ENCODE results near the gene DNAI2.

Gene DNAI2

GRCh38 chr17:74325743-74326379 is 51.8 kb downstream of the DNAI2 start, which contains the start of gene KIF19:
Gene KIF19, plus strand, starts transcription at chr17:74326226. Its CDS starts 124 bp downstream, at chr17:74326350.
- no peak for TF ChIP-seq EP300 (IDR thresholded peaks at IDR 0.05; ENCODE audit: borderline replicate concordance)
- TF ChIP-seq CREB1 (IDR thresholded peaks at IDR 0.05; ENCODE audit: low read depth): no peak
- TF ChIP-seq, protein P1, sequence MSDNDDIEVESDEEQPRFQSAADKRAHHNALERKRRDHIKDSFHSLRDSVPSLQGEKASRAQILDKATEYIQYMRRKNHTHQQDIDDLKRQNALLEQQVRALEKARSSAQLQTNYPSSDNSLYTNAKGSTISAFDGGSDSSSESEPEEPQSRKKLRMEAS (IDR thresholded peaks at IDR 0.05): no peak
- TF ChIP-seq TAF1 (IDR thresholded peaks at IDR 0.05; ENCODE audit: low read depth): no peak
- TF ChIP-seq TCF12 (IDR thresholded peaks at IDR 0.05; ENCODE audit: low read depth): no peak
- TF ChIP-seq EGR1 (IDR thresholded peaks at IDR 0.05): no peak
- 0 out of 2 replicates have a peak, but pooled peaks have one; percentile 40 for TF ChIP-seq ZBTB7A (IDR thresholded peaks at IDR 0.05; ENCODE audit: low read depth)
- TF ChIP-seq YY1 (IDR thresholded peaks at IDR 0.05; ENCODE audit: low read depth): no peak

- TF ChIP-seq TAF1 (IDR thresholded peaks at IDR 0.05; ENCODE audit: low read depth): no peak
- no peak for TF ChIP-seq YY1 (IDR thresholded peaks at IDR 0.05; ENCODE audit: low read depth)
- TF ChIP-seq USF1 (IDR thresholded peaks at IDR 0.05): no peak
- no peak for TF ChIP-seq RAD21 (IDR thresholded peaks at IDR 0.05; ENCODE audit: low read depth)
- TF ChIP-seq TEAD4 (IDR thresholded peaks at IDR 0.05): no peak
- TF ChIP-seq EP300 (IDR thresholded peaks at IDR 0.05; ENCODE audit: borderline replicate concordance): no peak
- TF ChIP-seq NFIC (IDR thresholded peaks at IDR 0.05): no peak
- no peak for TF ChIP-seq CREB1 (IDR thresholded peaks at IDR 0.05; ENCODE audit: low read depth)
- no peak for TF ChIP-seq CEBPB (IDR thresholded peaks at IDR 0.05)
- TF ChIP-seq, protein P1 (IDR thresholded peaks at IDR 0.05): no peak
- TF ChIP-seq ZBTB7A (IDR thresholded peaks at IDR 0.05; ENCODE audit: low read depth): no peak
Measured at GRCh38 chr17:74326506-74326905, 52.5 kb downstream of the DNAI2 start.

- TF ChIP-seq, protein P2, sequence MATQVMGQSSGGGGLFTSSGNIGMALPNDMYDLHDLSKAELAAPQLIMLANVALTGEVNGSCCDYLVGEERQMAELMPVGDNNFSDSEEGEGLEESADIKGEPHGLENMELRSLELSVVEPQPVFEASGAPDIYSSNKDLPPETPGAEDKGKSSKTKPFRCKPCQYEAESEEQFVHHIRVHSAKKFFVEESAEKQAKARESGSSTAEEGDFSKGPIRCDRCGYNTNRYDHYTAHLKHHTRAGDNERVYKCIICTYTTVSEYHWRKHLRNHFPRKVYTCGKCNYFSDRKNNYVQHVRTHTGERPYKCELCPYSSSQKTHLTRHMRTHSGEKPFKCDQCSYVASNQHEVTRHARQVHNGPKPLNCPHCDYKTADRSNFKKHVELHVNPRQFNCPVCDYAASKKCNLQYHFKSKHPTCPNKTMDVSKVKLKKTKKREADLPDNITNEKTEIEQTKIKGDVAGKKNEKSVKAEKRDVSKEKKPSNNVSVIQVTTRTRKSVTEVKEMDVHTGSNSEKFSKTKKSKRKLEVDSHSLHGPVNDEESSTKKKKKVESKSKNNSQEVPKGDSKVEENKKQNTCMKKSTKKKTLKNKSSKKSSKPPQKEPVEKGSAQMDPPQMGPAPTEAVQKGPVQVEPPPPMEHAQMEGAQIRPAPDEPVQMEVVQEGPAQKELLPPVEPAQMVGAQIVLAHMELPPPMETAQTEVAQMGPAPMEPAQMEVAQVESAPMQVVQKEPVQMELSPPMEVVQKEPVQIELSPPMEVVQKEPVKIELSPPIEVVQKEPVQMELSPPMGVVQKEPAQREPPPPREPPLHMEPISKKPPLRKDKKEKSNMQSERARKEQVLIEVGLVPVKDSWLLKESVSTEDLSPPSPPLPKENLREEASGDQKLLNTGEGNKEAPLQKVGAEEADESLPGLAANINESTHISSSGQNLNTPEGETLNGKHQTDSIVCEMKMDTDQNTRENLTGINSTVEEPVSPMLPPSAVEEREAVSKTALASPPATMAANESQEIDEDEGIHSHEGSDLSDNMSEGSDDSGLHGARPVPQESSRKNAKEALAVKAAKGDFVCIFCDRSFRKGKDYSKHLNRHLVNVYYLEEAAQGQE (IDR thresholded peaks at IDR 0.05; ENCODE audit: low read depth): no peak
- TF ChIP-seq ZBTB7A (IDR thresholded peaks at IDR 0.05; ENCODE audit: low read depth) (no peak), TCF12 (IDR thresholded peaks at IDR 0.05; ENCODE audit: low read depth) (no peak)
- TF ChIP-seq, protein P1 (IDR thresholded peaks at IDR 0.05): no peak
Measured at GRCh38 chr17:74328487-74328886, 54.5 kb downstream of the DNAI2 start.

DNA sequence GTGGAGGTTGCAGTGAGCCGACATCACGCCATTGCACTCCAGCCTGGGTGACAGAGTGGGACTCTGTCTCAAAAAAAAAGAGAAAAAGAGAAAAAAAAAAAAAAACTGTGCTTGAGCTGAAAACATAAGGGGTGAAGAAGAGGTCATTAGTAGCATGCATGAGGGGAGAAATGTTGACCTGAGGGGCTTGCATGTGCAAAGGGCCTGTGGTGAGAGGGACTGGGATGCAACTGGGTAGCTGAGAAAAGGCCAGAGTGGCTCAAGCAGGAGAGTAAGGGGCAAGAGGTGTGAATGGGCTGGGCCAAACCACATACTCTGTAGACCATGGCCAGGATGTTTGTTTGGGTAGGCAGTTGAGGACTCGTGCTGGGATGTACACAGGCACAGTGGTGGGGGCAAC is 55.3 kb downstream of the DNAI2 start:
- TF ChIP-seq YY1 (IDR thresholded peaks at IDR 0.05; ENCODE audit: low read depth) (no peak), FOXM1 (IDR thresholded peaks at IDR 0.05; ENCODE audit: borderline replicate concordance, low read depth) (no peak), USF1 (IDR thresholded peaks at IDR 0.05) (no peak)

GRCh38 chr17:74330446-74330845 is 56.4 kb downstream of the DNAI2 start:
- no peak for TF ChIP-seq FOXM1 (IDR thresholded peaks at IDR 0.05; ENCODE audit: borderline replicate concordance, low read depth)
- TF ChIP-seq, protein P1 (IDR thresholded peaks at IDR 0.05): no peak
- TF ChIP-seq USF1 (IDR thresholded peaks at IDR 0.05): no peak
- TF ChIP-seq EGR1 (IDR thresholded peaks at IDR 0.05): no peak
- TF ChIP-seq CREB1 (IDR thresholded peaks at IDR 0.05; ENCODE audit: low read depth): no peak
- TF ChIP-seq TAF1 (IDR thresholded peaks at IDR 0.05; ENCODE audit: low read depth): no peak
- TF ChIP-seq YY1 (IDR thresholded peaks at IDR 0.05; ENCODE audit: low read depth): no peak
- no peak for TF ChIP-seq TEAD4 (IDR thresholded peaks at IDR 0.05)
- TF ChIP-seq, protein P2 (IDR thresholded peaks at IDR 0.05; ENCODE audit: low read depth): no peak
- TF ChIP-seq NFIC (IDR thresholded peaks at IDR 0.05): no peak
- TF ChIP-seq TCF12 (IDR thresholded peaks at IDR 0.05; ENCODE audit: low read depth): no peak
- TF ChIP-seq EP300 (IDR thresholded peaks at IDR 0.05; ENCODE audit: borderline replicate concordance): no peak
- no peak for TF ChIP-seq CEBPB (IDR thresholded peaks at IDR 0.05)
- TF ChIP-seq RAD21 (IDR thresholded peaks at IDR 0.05; ENCODE audit: low read depth): no peak
- no peak for TF ChIP-seq ZBTB7A (IDR thresholded peaks at IDR 0.05; ENCODE audit: low read depth)

Data from Ishikawa (cell line).